ENCODE results near the gene DCTD. TPM values are rescaled to one million over a fixed set of nuclear protein-coding genes. Genes with fewer than 3 reads are reported as not detected.

DCTD gene
- total and polyA plus RNA-seq, 10 of the 15 experiments (the other 5 are each of a cell fraction or from before 2014, with no cell fraction given) = 37.8 to 137 (median 92.1) TPM

DNA sequence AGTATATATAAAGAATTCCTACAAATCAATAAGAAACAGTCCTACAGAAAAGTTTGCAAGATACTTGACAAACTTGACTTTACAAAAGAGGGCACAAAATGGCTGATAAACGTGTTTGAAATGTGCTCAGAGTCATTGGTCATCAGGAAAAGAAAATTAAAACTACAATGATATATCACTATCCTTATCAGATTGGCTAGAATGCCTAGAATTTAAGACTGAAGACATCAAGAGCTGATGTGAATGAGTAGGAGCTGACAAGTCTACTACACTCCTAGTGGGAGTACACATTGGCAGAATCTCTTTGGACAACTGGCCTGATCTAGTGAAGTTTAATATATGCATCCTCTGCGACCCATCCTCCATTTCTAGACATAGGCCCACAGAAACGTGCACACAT lies 10.3 kb upstream of the DCTD start:
- H3K79me2 ChIP-seq (ENCODE audit: control insufficient read depth, insufficient read depth, low read length) = no peaks in the 10 kb centered on the region
- DNase-seq (ENCODE audit: low read depth, low spot score) (no peak), FAIRE-seq (no peak), ATAC-seq (no peak)
- H2AFZ ChIP-seq (ENCODE audit: control insufficient read depth, low read depth, low read length) = no peak overlapping the region
- H3K27ac ChIP-seq (ENCODE audit: control insufficient read depth, insufficient read depth) = no peak overlapping the region
- no peaks in the 10 kb centered on the region for H3K9me3 ChIP-seq (replicated peaks; ENCODE audit: control insufficient read depth, insufficient read depth, low read length)
- 6% methylated on average over 3 of the region's 3 CpGs for WGBS (ENCODE audit: insufficient coverage, insufficient replicate concordance, low lambda C conversion rate, missing lambda C conversion rate)
- POLR2A ChIA-PET = no interaction called here
- RAD21 ChIA-PET (ENCODE audit: unreplicated experiment) = no interaction called here
- intact Hi-C loops (cut with micrococcal nuclease; ENCODE audit: unreplicated experiment) = loop anchor here (10.0 kb wide), 2 partner anchors 293 to 1623 kb away; no protein-coding TSS in a partner anchor
- H3K4me1 ChIP-seq (ENCODE audit: control insufficient read depth, insufficient read depth, low read length) = no peaks in the 10 kb centered on the region
- no peak overlapping the region for H3K9ac ChIP-seq (ENCODE audit: control insufficient read depth, insufficient read depth, low read length)
- H4K20me1 ChIP-seq (ENCODE audit: control insufficient read depth, insufficient read depth) = no peaks in the 10 kb centered on the region
- in situ Hi-C loops (cut with MboI) = loop anchor here (10.0 kb wide), 1 partner anchor 433 kb away; no protein-coding TSS in a partner anchor
- BruUV-seq (replicated peaks) = no TSS peak
- H3K36me3 ChIP-seq (ENCODE audit: control insufficient read depth in 2 of 2, insufficient read depth in 2 of 2, low read length in 1 of 2) = no peaks in the 10 kb centered on the region
- no peak for TF ChIP-seq BMI1 (IDR thresholded peaks at IDR 0.05; ENCODE audit: borderline replicate concordance)
- TF ChIP-seq TARDBP (IDR thresholded peaks at IDR 0.05; ENCODE audit: borderline replicate concordance) = no peak
- TF ChIP-seq POU2F2 (IDR thresholded peaks at IDR 0.05; ENCODE audit: borderline replicate concordance, low read depth, low read length) = no peak
- no peak for TF ChIP-seq ZBED1 (IDR thresholded peaks at IDR 0.05; ENCODE audit: borderline replicate concordance)
- TF ChIP-seq, protein P1, sequence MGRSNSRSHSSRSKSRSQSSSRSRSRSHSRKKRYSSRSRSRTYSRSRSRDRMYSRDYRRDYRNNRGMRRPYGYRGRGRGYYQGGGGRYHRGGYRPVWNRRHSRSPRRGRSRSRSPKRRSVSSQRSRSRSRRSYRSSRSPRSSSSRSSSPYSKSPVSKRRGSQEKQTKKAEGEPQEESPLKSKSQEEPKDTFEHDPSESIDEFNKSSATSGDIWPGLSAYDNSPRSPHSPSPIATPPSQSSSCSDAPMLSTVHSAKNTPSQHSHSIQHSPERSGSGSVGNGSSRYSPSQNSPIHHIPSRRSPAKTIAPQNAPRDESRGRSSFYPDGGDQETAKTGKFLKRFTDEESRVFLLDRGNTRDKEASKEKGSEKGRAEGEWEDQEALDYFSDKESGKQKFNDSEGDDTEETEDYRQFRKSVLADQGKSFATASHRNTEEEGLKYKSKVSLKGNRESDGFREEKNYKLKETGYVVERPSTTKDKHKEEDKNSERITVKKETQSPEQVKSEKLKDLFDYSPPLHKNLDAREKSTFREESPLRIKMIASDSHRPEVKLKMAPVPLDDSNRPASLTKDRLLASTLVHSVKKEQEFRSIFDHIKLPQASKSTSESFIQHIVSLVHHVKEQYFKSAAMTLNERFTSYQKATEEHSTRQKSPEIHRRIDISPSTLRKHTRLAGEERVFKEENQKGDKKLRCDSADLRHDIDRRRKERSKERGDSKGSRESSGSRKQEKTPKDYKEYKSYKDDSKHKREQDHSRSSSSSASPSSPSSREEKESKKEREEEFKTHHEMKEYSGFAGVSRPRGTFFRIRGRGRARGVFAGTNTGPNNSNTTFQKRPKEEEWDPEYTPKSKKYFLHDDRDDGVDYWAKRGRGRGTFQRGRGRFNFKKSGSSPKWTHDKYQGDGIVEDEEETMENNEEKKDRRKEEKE (IDR thresholded peaks at IDR 0.05) = no peak
- TF ChIP-seq ETV6 (conservative IDR thresholded peaks at IDR 0.05 in 1 of 2, IDR thresholded peaks at IDR 0.05 in 1 of 2; ENCODE audit: borderline replicate concordance in 1 of 2, low read depth in 1 of 2) = no peak
- TF ChIP-seq FOS (IDR thresholded peaks at IDR 0.05; ENCODE audit: borderline replicate concordance, extremely low read depth, insufficient read length) = no peak
- TF ChIP-seq SMAD5 (IDR thresholded peaks at IDR 0.05; ENCODE audit: low read depth) = no peak
- TF ChIP-seq, protein P2, sequence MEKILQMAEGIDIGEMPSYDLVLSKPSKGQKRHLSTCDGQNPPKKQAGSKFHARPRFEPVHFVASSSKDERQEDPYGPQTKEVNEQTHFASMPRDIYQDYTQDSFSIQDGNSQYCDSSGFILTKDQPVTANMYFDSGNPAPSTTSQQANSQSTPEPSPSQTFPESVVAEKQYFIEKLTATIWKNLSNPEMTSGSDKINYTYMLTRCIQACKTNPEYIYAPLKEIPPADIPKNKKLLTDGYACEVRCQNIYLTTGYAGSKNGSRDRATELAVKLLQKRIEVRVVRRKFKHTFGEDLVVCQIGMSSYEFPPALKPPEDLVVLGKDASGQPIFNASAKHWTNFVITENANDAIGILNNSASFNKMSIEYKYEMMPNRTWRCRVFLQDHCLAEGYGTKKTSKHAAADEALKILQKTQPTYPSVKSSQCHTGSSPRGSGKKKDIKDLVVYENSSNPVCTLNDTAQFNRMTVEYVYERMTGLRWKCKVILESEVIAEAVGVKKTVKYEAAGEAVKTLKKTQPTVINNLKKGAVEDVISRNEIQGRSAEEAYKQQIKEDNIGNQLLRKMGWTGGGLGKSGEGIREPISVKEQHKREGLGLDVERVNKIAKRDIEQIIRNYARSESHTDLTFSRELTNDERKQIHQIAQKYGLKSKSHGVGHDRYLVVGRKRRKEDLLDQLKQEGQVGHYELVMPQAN (conservative IDR thresholded peaks at IDR 0.05) = no peak
- TF ChIP-seq SRF (IDR thresholded peaks at IDR 0.05; ENCODE audit: low read depth in 2 of 2, low read length in 2 of 2) = no peak
- TF ChIP-seq SP1 (IDR thresholded peaks at IDR 0.05; ENCODE audit: low read depth, low read length) = no peak
- no peak for TF ChIP-seq POLR2A (IDR thresholded peaks at IDR 0.05; ENCODE audit: low read depth, low read length)
- CTCF ChIA-PET = interaction anchor here (0.8 to 7.5 kb wide), 5 partner anchors 14 to 339 kb away, joined by 3 to 85 read pairs (median 19); no protein-coding TSS in a partner anchor
- H3K4me3 ChIP-seq = no peak overlapping the region
- SMC1A ChIA-PET (ENCODE audit: uncharacterized antibody, unreplicated experiment) = interaction anchor here (0.9 to 3.0 kb wide), 4 partner anchors 9 to 450 kb away, joined by 3 to 14 read pairs (median 5); no protein-coding TSS in a partner anchor
- H3K27me3 ChIP-seq (replicated peaks in 1 of 2; ENCODE audit: control insufficient read depth in 2 of 2, insufficient read depth in 2 of 2, low read length in 1 of 2) = no peaks in the 10 kb centered on the region; a peak in 1 of 4 replicates
- H3K4me2 ChIP-seq (ENCODE audit: control insufficient read depth, insufficient read depth) = no peak overlapping the region
